Measurements from ENCODE around the gene ZNF793.

Gene ZNF793

GRCh38 chr19:37572203-37572602 lies 65.5 kb downstream of the ZNF793 start:
- DNase-seq: no peak

GRCh38 chr19:37583340-37583739 lies 76.6 kb downstream of the ZNF793 start:
- no peak for DNase-seq
